HepG2 (cell line): ENCODE data around the gene CTDNEP1.

Experiments used
- HNRNPL ChIP-seq: fragments of 200-400 bp; formaldehyde crosslinking; IDR thresholded peaks from 2 replicates; pipeline ENCODE4 v1.6.1; 2017; ENCODE audit warnings: mild to moderate bottlenecking, low read depth, low read length
- ZNF143 ChIP-seq: sonication (generic); formaldehyde crosslinking; IDR thresholded peaks from 2 replicates; pipeline ENCODE4 v1.4.0; 2020; ENCODE audit warnings: missing genetic modification reagents
- ZNF263 ChIP-seq: sonication (generic); formaldehyde crosslinking; IDR thresholded peaks from 2 replicates; pipeline ENCODE4 v1.4.0; 2020; ENCODE audit warnings: missing genetic modification reagents
- TF ChIP-seq, protein P1 (sequence below): sonication (generic); formaldehyde crosslinking; IDR thresholded peaks from 2 replicates; pipeline ENCODE4 v1.5.0; 2020; ENCODE audit warnings: missing genetic modification reagents

DNA sequence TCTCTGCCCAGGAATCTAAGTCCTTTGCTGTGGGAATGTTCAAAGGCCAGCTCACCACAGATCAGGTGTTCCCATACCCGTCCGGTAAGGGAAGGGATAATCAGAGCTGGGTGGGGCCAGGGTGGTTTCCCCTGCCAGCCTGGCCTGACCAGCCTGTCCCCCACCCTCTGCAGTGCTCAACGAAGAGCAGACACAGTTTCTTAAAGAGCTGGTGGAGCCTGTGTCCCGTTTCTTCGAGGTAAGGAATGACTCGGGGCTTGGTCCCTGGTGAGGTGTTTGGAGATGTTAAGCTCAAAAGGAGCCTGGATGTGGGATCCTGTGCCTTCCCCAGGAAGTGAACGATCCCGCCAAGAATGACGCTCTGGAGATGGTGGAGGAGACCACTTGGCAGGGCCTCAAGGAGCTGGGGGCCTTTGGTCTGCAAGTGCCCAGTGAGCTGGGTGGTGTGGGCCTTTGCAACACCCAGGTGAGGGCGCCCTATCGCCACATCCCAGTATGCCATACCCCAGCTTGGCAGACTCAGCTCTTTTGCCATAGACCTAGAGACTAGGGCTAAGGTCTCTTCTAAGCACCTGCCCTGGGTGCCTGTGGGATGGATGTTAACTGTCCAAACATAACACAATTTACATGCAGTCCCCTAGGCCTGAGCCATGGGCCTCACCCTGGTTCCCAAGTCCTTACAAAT is 30.8 kb downstream of the CTDNEP1 start:
- peak; percentile 0; the same call in 1 of the 2 replicates for TF ChIP-seq HNRNPL
- no peak for TF ChIP-seq ZNF143
- TF ChIP-seq ZNF263: 0 out of 2 replicates have a peak, but pooled peaks have one; percentile 12
- TF ChIP-seq, protein P1, sequence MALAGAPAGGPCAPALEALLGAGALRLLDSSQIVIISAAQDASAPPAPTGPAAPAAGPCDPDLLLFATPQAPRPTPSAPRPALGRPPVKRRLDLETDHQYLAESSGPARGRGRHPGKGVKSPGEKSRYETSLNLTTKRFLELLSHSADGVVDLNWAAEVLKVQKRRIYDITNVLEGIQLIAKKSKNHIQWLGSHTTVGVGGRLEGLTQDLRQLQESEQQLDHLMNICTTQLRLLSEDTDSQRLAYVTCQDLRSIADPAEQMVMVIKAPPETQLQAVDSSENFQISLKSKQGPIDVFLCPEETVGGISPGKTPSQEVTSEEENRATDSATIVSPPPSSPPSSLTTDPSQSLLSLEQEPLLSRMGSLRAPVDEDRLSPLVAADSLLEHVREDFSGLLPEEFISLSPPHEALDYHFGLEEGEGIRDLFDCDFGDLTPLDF (CRISPR knock-in tag): no peak
